Measurements from ENCODE around the gene ANKRD11. TPM values are rescaled to one million over a fixed set of nuclear protein-coding genes. Genes with fewer than 3 reads are reported as not detected.

ANKRD11 gene
- total and polyA plus RNA-seq, 2 donors = 51.2 to 73.3 TPM

- no peaks in the 10 kb centered on the region for H3K36me3 ChIP-seq (ENCODE audit: insufficient read depth)
- H3K4me3 ChIP-seq (ENCODE audit: low read depth, low read length) = no peak overlapping the region
- H3K4me1 ChIP-seq (ENCODE audit: insufficient read depth) = no peaks in the 10 kb centered on the region
- no peak for DNase-seq (ENCODE audit: extremely low spot score)
- no peak overlapping the region for H3K27ac ChIP-seq (ENCODE audit: low read depth)
- WGBS = 71% methylated on average over 27 of the region's 27 CpGs
Measured at GRCh38 chr16:89297156-89297874, 193.0 kb downstream of the ANKRD11 start.

- no peak for DNase-seq (ENCODE audit: extremely low spot score)
- no peak overlapping the region for H3K27ac ChIP-seq (ENCODE audit: low read depth)
- no peak overlapping the region for H3K4me3 ChIP-seq (ENCODE audit: low read depth, low read length)
- H3K4me1 ChIP-seq (ENCODE audit: insufficient read depth) = no peaks in the 10 kb centered on the region
- WGBS = 87% methylated on average over 6 of the region's 6 CpGs
- H3K36me3 ChIP-seq (ENCODE audit: insufficient read depth) = no peaks in the 10 kb centered on the region
Measured at GRCh38 chr16:89295915-89296314, 194.4 kb downstream of the ANKRD11 start.

GRCh38 chr16:89295071-89295900 lies 195.1 kb downstream of the ANKRD11 start:
- Histone ChIP-seq H3K4me3 (ENCODE audit: low read depth, low read length) (no peak overlapping the region), H3K4me1 (ENCODE audit: insufficient read depth) (no peaks in the 10 kb centered on the region), H3K27ac (ENCODE audit: low read depth) (no peak overlapping the region), H3K36me3 (ENCODE audit: insufficient read depth) (no peaks in the 10 kb centered on the region)
- DNase-seq (ENCODE audit: extremely low spot score) = no peak
- WGBS = 93% methylated on average over 24 of the region's 24 CpGs

- no peaks in the 10 kb centered on the region for H3K36me3 ChIP-seq (ENCODE audit: insufficient read depth)
- H3K4me1 ChIP-seq (ENCODE audit: insufficient read depth) = no peaks in the 10 kb centered on the region
- H3K4me3 ChIP-seq (ENCODE audit: low read depth, low read length) = no peak overlapping the region
- 81% methylated on average over 13 of the region's 13 CpGs for WGBS
- no peak for DNase-seq (ENCODE audit: extremely low spot score)
- no peak overlapping the region for H3K27ac ChIP-seq (ENCODE audit: low read depth)
Measured at GRCh38 chr16:89294486-89294885, 195.9 kb downstream of the ANKRD11 start.

- no peak overlapping the region for H3K4me3 ChIP-seq (ENCODE audit: low read depth, low read length)
- H3K36me3 ChIP-seq (ENCODE audit: insufficient read depth) = no peaks in the 10 kb centered on the region
- no peak overlapping the region for H3K27ac ChIP-seq (ENCODE audit: low read depth)
- WGBS = 70% methylated on average over 28 of the region's 28 CpGs
- H3K4me1 ChIP-seq (ENCODE audit: insufficient read depth) = no peaks in the 10 kb centered on the region
- DNase-seq (ENCODE audit: extremely low spot score) = no peak
Measured at GRCh38 chr16:89293276-89294143, 196.9 kb downstream of the ANKRD11 start.

- no peaks in the 10 kb centered on the region for H3K4me1 ChIP-seq (ENCODE audit: insufficient read depth)
Measured at GRCh38 chr16:89292443-89293078, 197.8 kb downstream of the ANKRD11 start.

GRCh38 chr16:89291776-89292175 lies 198.6 kb downstream of the ANKRD11 start:
- Histone ChIP-seq H3K27ac (ENCODE audit: low read depth) (no peak overlapping the region), H3K4me1 (ENCODE audit: insufficient read depth) (no peaks in the 10 kb centered on the region), H3K4me3 (ENCODE audit: low read depth, low read length) (no peak overlapping the region), H3K36me3 (ENCODE audit: insufficient read depth) (peaks cover 2% of the 10 kb centered on the region)
- WGBS = 80% methylated on average over 13 of the region's 13 CpGs
- no peak for DNase-seq (ENCODE audit: extremely low spot score)

More at GRCh38 chr16:89292443-89293078, 197.8 kb downstream of the ANKRD11 start:
- Histone ChIP-seq H3K36me3 (ENCODE audit: insufficient read depth) (peaks cover 2% of the 10 kb centered on the region), H3K4me3 (ENCODE audit: low read depth, low read length) (no peak overlapping the region), H3K27ac (ENCODE audit: low read depth) (no peak overlapping the region)
- 83% methylated on average over 22 of the region's 22 CpGs for WGBS
- DNase-seq (ENCODE audit: extremely low spot score) = no peak

GRCh38 chr16:89291363-89291762 lies 199.0 kb downstream of the ANKRD11 start:
- WGBS = 64% methylated on average over 9 of the region's 9 CpGs
- Histone ChIP-seq H3K4me1 (ENCODE audit: insufficient read depth) (no peaks in the 10 kb centered on the region), H3K27ac (ENCODE audit: low read depth) (no peak overlapping the region), H3K4me3 (ENCODE audit: low read depth, low read length) (no peak overlapping the region), H3K36me3 (ENCODE audit: insufficient read depth) (peaks cover 2% of the 10 kb centered on the region)
- DNase-seq (ENCODE audit: extremely low spot score) = no peak

- Histone ChIP-seq H3K36me3 (ENCODE audit: insufficient read depth) (peaks cover 5% of the 10 kb centered on the region), H3K27ac (ENCODE audit: low read depth) (no peak overlapping the region), H3K4me3 (ENCODE audit: low read depth, low read length) (no peak overlapping the region), H3K4me1 (ENCODE audit: insufficient read depth) (no peaks in the 10 kb centered on the region)
- 63% methylated on average over 17 of the region's 17 CpGs for WGBS
- no peak for DNase-seq (ENCODE audit: extremely low spot score)
Measured at GRCh38 chr16:89290887-89291286, 199.5 kb downstream of the ANKRD11 start.

GRCh38 chr16:89290472-89290871 lies 199.9 kb downstream of the ANKRD11 start:
- H3K36me3 ChIP-seq (ENCODE audit: insufficient read depth) = peaks cover 9% of the 10 kb centered on the region
- H3K4me3 ChIP-seq (ENCODE audit: low read depth, low read length) = no peak overlapping the region
- 87% methylated on average over 16 of the region's 16 CpGs for WGBS
- no peak for DNase-seq (ENCODE audit: extremely low spot score)
- no peak overlapping the region for H3K27ac ChIP-seq (ENCODE audit: low read depth)
- no peaks in the 10 kb centered on the region for H3K4me1 ChIP-seq (ENCODE audit: insufficient read depth)

GRCh38 chr16:89289428-89290395 lies 200.6 kb downstream of the ANKRD11 start:
- 70% methylated on average over 25 of the region's 25 CpGs for WGBS
- no peak overlapping the region for H3K27ac ChIP-seq (ENCODE audit: low read depth)
- H3K4me1 ChIP-seq (ENCODE audit: insufficient read depth) = no peaks in the 10 kb centered on the region
- DNase-seq (ENCODE audit: extremely low spot score) = no peak
- H3K4me3 ChIP-seq (ENCODE audit: low read depth, low read length) = no peak overlapping the region
- H3K36me3 ChIP-seq (ENCODE audit: insufficient read depth) = peaks cover 11% of the 10 kb centered on the region

- Histone ChIP-seq H3K36me3 (ENCODE audit: insufficient read depth) (peaks cover 11% of the 10 kb centered on the region), H3K4me3 (ENCODE audit: low read depth, low read length) (no peak overlapping the region), H3K27ac (ENCODE audit: low read depth) (no peak overlapping the region), H3K4me1 (ENCODE audit: insufficient read depth) (no peaks in the 10 kb centered on the region)
- no peak for DNase-seq (ENCODE audit: extremely low spot score)
- 90% methylated on average over 19 of the region's 19 CpGs for WGBS
Measured at GRCh38 chr16:89288966-89289365, 201.4 kb downstream of the ANKRD11 start.
